Neuronal stem cell (in vitro differentiated cells): ENCODE data around the gene KRT8.
A peak's percentile ranks its signal among the peaks of the same experiment; 100 is the strongest.

Experiments
- DNase-seq: peaks from one replicate; pipeline ENCODE4 v3.0.0-alpha.2; 2013; ENCODE audit warnings: low spot score
- H2AFZ ChIP-seq: one replicate; pipeline ENCODE4 v1.6.1; 2013; ENCODE audit warnings: mild to moderate bottlenecking, low read length, inconsistent platforms
- H2AK5ac ChIP-seq: 2 replicates; pipeline ENCODE4 v1.6.1; 2013; ENCODE audit warnings: low read depth, mild to moderate bottlenecking, inconsistent platforms, low read length, moderate library complexity, mixed read lengths
- H2BK120ac ChIP-seq: 2 replicates; pipeline ENCODE4 v1.6.1; 2013; ENCODE audit warnings: low read depth, mild to moderate bottlenecking, inconsistent platforms, low read length, moderate library complexity, mixed read lengths
- H2BK12ac ChIP-seq: one replicate; pipeline ENCODE4 v1.6.1; 2013; ENCODE audit warnings: low read length, inconsistent platforms
- H2BK15ac ChIP-seq: 2 replicates; pipeline ENCODE4 v1.6.1; 2013; ENCODE audit warnings: mild to moderate bottlenecking, low read length, inconsistent platforms, mixed read lengths
- H2BK5ac ChIP-seq: one replicate; pipeline ENCODE4 v1.6.1; 2013; ENCODE audit warnings: inconsistent platforms, mild to moderate bottlenecking, low read length, moderate library complexity
- H3K14ac ChIP-seq: one replicate; pipeline ENCODE4 v1.6.1; 2013; ENCODE audit warnings: low read length, inconsistent platforms
- H3K18ac ChIP-seq: 2 replicates; pipeline ENCODE4 v1.6.1; 2013; ENCODE audit warnings: low read length, inconsistent platforms
- H3K23ac ChIP-seq: 2 replicates; pipeline ENCODE4 v1.6.1; 2013; ENCODE audit warnings: low read depth, mild to moderate bottlenecking, mixed read lengths, low read length, inconsistent platforms; ENCODE audit not compliant: poor library complexity
- H3K27ac ChIP-seq: replicated peaks from 3 replicates; pipeline ENCODE4 v1.5.1; 2013; ENCODE audit warnings: low read length, inconsistent platforms
- H3K27me3 ChIP-seq, 3 experiments: 2 replicates each; pipeline ENCODE4 v1.6.1; 2013; ENCODE audit warnings: low read length in 3 of 3, mild to moderate bottlenecking in 2 of 3, inconsistent platforms in 1 of 3, low read depth in 1 of 3, mixed read lengths in 1 of 3, moderate library complexity in 1 of 3; ENCODE audit not compliant: control insufficient read depth in 3 of 3, insufficient read depth in 3 of 3
- H3K36me3 ChIP-seq, 2 donors: replicated peaks in 1 of 2; 2 replicates each; pipeline ENCODE4 v1.6.1; 2013; ENCODE audit warnings: low read length in 2 of 2; ENCODE audit not compliant: control insufficient read depth in 2 of 2, insufficient read depth in 2 of 2
- H3K4ac ChIP-seq: 2 replicates; pipeline ENCODE4 v1.6.1; 2013; ENCODE audit warnings: inconsistent platforms, mild to moderate bottlenecking, low read length, moderate library complexity
- H3K4me1 ChIP-seq, 2 donors: 1 replicate in 1 of 2; 2 replicates in 1 of 2; pipeline ENCODE4 v1.6.1; 2013; ENCODE audit warnings: low read length in 2 of 2, low read depth in 1 of 2; ENCODE audit not compliant: control insufficient read depth in 2 of 2, insufficient read depth in 1 of 2
- H3K4me2 ChIP-seq: one replicate; pipeline ENCODE4 v1.6.1; 2013; ENCODE audit warnings: mild to moderate bottlenecking, low read length, inconsistent platforms; ENCODE audit not compliant: insufficient read depth, poor library complexity, severe bottlenecking
- H3K4me3 ChIP-seq, 2 donors: 2 replicates each; pipeline ENCODE4 v1.5.1; 2013; ENCODE audit warnings: low read length in 2 of 2, mild to moderate bottlenecking in 2 of 2, inconsistent platforms in 1 of 2, moderate library complexity in 1 of 2
- H3K79me1 ChIP-seq: one replicate; pipeline ENCODE4 v1.6.1; 2013; ENCODE audit warnings: low read depth, mild to moderate bottlenecking, inconsistent platforms, low read length, moderate library complexity
- H3K9ac ChIP-seq: one replicate; pipeline ENCODE4 v1.6.1; 2013; ENCODE audit warnings: mild to moderate bottlenecking, low read depth, low read length, inconsistent platforms; ENCODE audit not compliant: poor library complexity
- H3K9me3 ChIP-seq, 2 donors: replicated peaks in 1 of 2; 2 replicates each; pipeline versions ENCODE3 to v1.6.1; 2013; ENCODE audit warnings: low read length in 2 of 2, mild to moderate bottlenecking in 2 of 2, inconsistent platforms in 1 of 2, low read depth in 1 of 2, mixed read lengths in 1 of 2, moderate library complexity in 1 of 2; ENCODE audit not compliant: control insufficient read depth in 2 of 2, insufficient read depth in 1 of 2
- H4K8ac ChIP-seq: one replicate; pipeline ENCODE4 v1.6.1; 2013; ENCODE audit warnings: low read depth, mild to moderate bottlenecking, inconsistent platforms, low read length, moderate library complexity
- H4K91ac ChIP-seq: one replicate; pipeline ENCODE4 v1.6.1; 2013; ENCODE audit warnings: low read length, low read depth, mild to moderate bottlenecking, inconsistent platforms; ENCODE audit not compliant: poor library complexity
- WGBS, 2 donors: extraction: QIAGEN DNeasy Blood & Tissue Kit; methylation state at CpG; one replicate each; pipeline ENCODE4 v1.1.7; 2013; ENCODE audit warnings: missing lambda C conversion rate in 2 of 2, mixed read lengths in 1 of 2; ENCODE audit not compliant: insufficient read length in 2 of 2, insufficient replicate concordance in 1 of 2; ENCODE audit errors: extremely low coverage in 2 of 2; 5-methylcytosine and 5-hydroxymethylcytosine counted together

Gene KRT8

GRCh38 chr12:52951640-52952039 lies 46.8 kb upstream of the KRT8 start:
- H3K4ac ChIP-seq, result no peak overlapping the region
- no peak overlapping the region for H2BK15ac ChIP-seq
- no peak for DNase-seq
- H3K18ac ChIP-seq, result no peak overlapping the region
- WGBS, 2 donors, result no CpG with 5 or more reads among the region's 6 CpGs
- H3K4me1 ChIP-seq, result peaks cover 0 to 8% of the 10 kb centered on the region in 2 donors
- peaks cover 0 to 15% of the 10 kb centered on the region in 2 donors for H3K36me3 ChIP-seq
- H2BK12ac ChIP-seq, result no peak overlapping the region
- no peak overlapping the region for H3K4me2 ChIP-seq
- no peaks in the 10 kb centered on the region for H3K79me1 ChIP-seq
- no peak overlapping the region for H3K14ac ChIP-seq
- H3K27me3 ChIP-seq, result peaks cover 0 to 47% (median 0%) of the 10 kb centered on the region in 3 experiments
- H2BK120ac ChIP-seq, result no peak overlapping the region
- H4K8ac ChIP-seq, result no peak overlapping the region
- H3K9me3 ChIP-seq, result no peaks in the 10 kb centered on the region
- no peak overlapping the region for H2BK5ac ChIP-seq
- no peak overlapping the region for H2AK5ac ChIP-seq
- no peak overlapping the region for H4K91ac ChIP-seq
- H3K9ac ChIP-seq, result no peak overlapping the region
- no peak overlapping the region for H3K27ac ChIP-seq
- H3K4me3 ChIP-seq, result no peak overlapping the region
- H2AFZ ChIP-seq, result no peak overlapping the region
- no peak overlapping the region for H3K23ac ChIP-seq

GRCh38 chr12:52951126-52951525 lies 46.2 kb upstream of the KRT8 start:
- no peak overlapping the region for H3K27ac ChIP-seq
- H3K4me2 ChIP-seq, result no peak overlapping the region
- no peak overlapping the region for H3K9ac ChIP-seq
- H2BK12ac ChIP-seq, result no peak overlapping the region
- H3K18ac ChIP-seq, result no peak overlapping the region
- no peak overlapping the region for H4K8ac ChIP-seq
- H3K14ac ChIP-seq, result no peak overlapping the region
- H3K79me1 ChIP-seq, result no peaks in the 10 kb centered on the region
- H2BK5ac ChIP-seq, result no peak overlapping the region
- H3K36me3 ChIP-seq, result peaks cover 0 to 15% of the 10 kb centered on the region in 2 donors
- no peak overlapping the region for H2AK5ac ChIP-seq
- no CpG with 5 or more reads among the region's 1 CpG for WGBS, 2 donors
- no peak for DNase-seq
- H2AFZ ChIP-seq, result no peak overlapping the region
- peaks cover 0 to 12% of the 10 kb centered on the region in 2 donors for H3K4me1 ChIP-seq
- H2BK120ac ChIP-seq, result no peak overlapping the region
- no peak overlapping the region for H3K23ac ChIP-seq
- H3K9me3 ChIP-seq, result no peaks in the 10 kb centered on the region
- H4K91ac ChIP-seq, result no peak overlapping the region
- no peak overlapping the region for H3K4me3 ChIP-seq
- no peak overlapping the region for H2BK15ac ChIP-seq
- H3K27me3 ChIP-seq, result peaks cover 0 to 52% (median 0%) of the 10 kb centered on the region in 3 experiments
- no peak overlapping the region for H3K4ac ChIP-seq

GRCh38 chr12:52950553-52950952 lies 45.7 kb upstream of the KRT8 start:
- Histone ChIP-seq H3K18ac (no peak overlapping the region), H2AFZ (no peak overlapping the region), H3K4me2 (no peak overlapping the region), H3K27me3 (peaks cover 0 to 56% (median 0%) of the 10 kb centered on the region in 3 experiments), H3K4me1 (peaks cover 0 to 17% of the 10 kb centered on the region in 2 donors), H2BK5ac (no peak overlapping the region), H4K91ac (no peak overlapping the region), H2AK5ac (no peak overlapping the region), H2BK15ac (no peak overlapping the region), H3K27ac (no peak overlapping the region), H2BK120ac (no peak overlapping the region), H3K14ac (no peak overlapping the region), H3K23ac (no peak overlapping the region), H3K9me3 (no peaks in the 10 kb centered on the region), H3K79me1 (no peaks in the 10 kb centered on the region), H3K4ac (no peak overlapping the region), H3K36me3 (peaks cover 0 to 15% of the 10 kb centered on the region in 2 donors), H4K8ac (no peak overlapping the region), H2BK12ac (no peak overlapping the region), H3K4me3 (no peak overlapping the region), H3K9ac (no peak overlapping the region)
- WGBS, 2 donors, result no CpG with 5 or more reads among the region's 7 CpGs
- no peak for DNase-seq

- Histone ChIP-seq H2AK5ac (peak overlapping the region; percentile 3), H4K91ac (no peak overlapping the region), H2BK12ac (no peak overlapping the region), H3K4me3 (peak overlapping the region in 1 of 2 donors; percentile 91), H3K27me3 (peaks cover 0 to 65% (median 0%) of the 10 kb centered on the region in 3 experiments), H3K4me1 (peaks cover 2 to 24% of the 10 kb centered on the region in 2 donors), H3K4me2 (peak overlapping the region; percentile 71), H3K9ac (peak overlapping the region; percentile 71), H4K8ac (no peak overlapping the region), H3K23ac (no peak overlapping the region), H3K79me1 (no peaks in the 10 kb centered on the region), H3K18ac (peak overlapping the region; percentile 23), H3K14ac (no peak overlapping the region), H2BK120ac (no peak overlapping the region), H2AFZ (no peak overlapping the region), H3K4ac (no peak overlapping the region), H3K36me3 (peaks cover 0 to 15% of the 10 kb centered on the region in 2 donors), H2BK15ac (no peak overlapping the region), H3K9me3 (no peaks in the 10 kb centered on the region), H3K27ac (peak overlapping the region; percentile 11), H2BK5ac (no peak overlapping the region)
- no peak for DNase-seq
- WGBS, 2 donors, result no CpG with 5 or more reads among the region's 13 CpGs
Measured at GRCh38 chr12:52949413-52950331, 44.8 kb upstream of the KRT8 start.
